ENCODE results near the gene RERE. TPM values are rescaled to one million over a fixed set of nuclear protein-coding genes. Genes with fewer than 3 reads are reported as not detected.
A peak's percentile ranks its signal among the peaks of the same experiment; 100 is the strongest.

Gene RERE
- total and polyA plus RNA-seq, 2 experiments from 2014 or later: 39.8 to 62.8 TPM

GRCh38 chr1:8384088-8384487 is 433.4 kb downstream of the RERE start:
- no peaks in the 10 kb centered on the region for H3K27me3 ChIP-seq
- H2AFZ ChIP-seq: no peak overlapping the region
- 89% methylated on average over 6 of the region's 6 CpGs for WGBS (ENCODE audit: low lambda C conversion rate, missing lambda C conversion rate)
- H3K36me3 ChIP-seq (replicated peaks; ENCODE audit: insufficient read depth, low read depth): no peaks in the 10 kb centered on the region
- H3K4me1 ChIP-seq (ENCODE audit: insufficient read depth): peaks cover 16% of the 10 kb centered on the region
- H3K9me2 ChIP-seq (replicated peaks; ENCODE audit: insufficient read depth): no peaks in the 10 kb centered on the region
- peaks cover 82% of the 10 kb centered on the region for H4K20me1 ChIP-seq (ENCODE audit: insufficient read depth, poor library complexity, severe bottlenecking)
- no peak overlapping the region for H3K4me2 ChIP-seq
- H3K9me3 ChIP-seq (ENCODE audit: low read depth): no peaks in the 10 kb centered on the region
- TF ChIP-seq EZH2 (IDR thresholded peaks at IDR 0.05; ENCODE audit: borderline replicate concordance) (no peak), CTCF (IDR thresholded peaks at IDR 0.05; ENCODE audit: poor library complexity) (no peak), EZH2phosphoT487 (IDR thresholded peaks at IDR 0.05; ENCODE audit: low read depth, severe bottlenecking, unreplicated experiment) (no peak)
- DNase-seq (ENCODE audit: low spot score): no peak
- peaks cover 95% of the 10 kb centered on the region for H3K79me2 ChIP-seq
- no peak overlapping the region for H3K4me3 ChIP-seq
- H3K27ac ChIP-seq: no peak overlapping the region

- DNase-seq (ENCODE audit: low spot score): no peak
- Histone ChIP-seq H3K9me3 (ENCODE audit: low read depth) (no peaks in the 10 kb centered on the region), H3K27me3 (no peaks in the 10 kb centered on the region), H2AFZ (no peak overlapping the region), H3K4me3 (no peak overlapping the region), H4K20me1 (ENCODE audit: insufficient read depth, poor library complexity, severe bottlenecking) (peaks cover 91% of the 10 kb centered on the region), H3K27ac (no peak overlapping the region), H3K4me2 (no peak overlapping the region), H3K9me2 (replicated peaks; ENCODE audit: insufficient read depth) (no peaks in the 10 kb centered on the region), H3K36me3 (replicated peaks; ENCODE audit: insufficient read depth, low read depth) (no peaks in the 10 kb centered on the region), H3K4me1 (ENCODE audit: insufficient read depth) (peaks cover 26% of the 10 kb centered on the region), H3K79me2 (peaks cover 96% of the 10 kb centered on the region)
- 89% methylated on average over 15 of the region's 15 CpGs for WGBS (ENCODE audit: low lambda C conversion rate, missing lambda C conversion rate)
- TF ChIP-seq EZH2phosphoT487 (IDR thresholded peaks at IDR 0.05; ENCODE audit: low read depth, severe bottlenecking, unreplicated experiment) (no peak), CTCF (IDR thresholded peaks at IDR 0.05; ENCODE audit: poor library complexity) (no peak), EZH2 (IDR thresholded peaks at IDR 0.05; ENCODE audit: borderline replicate concordance) (no peak)
These were observed 434.6 kb downstream of the RERE start for GRCh38 chr1:8382608-8383505.

- TF ChIP-seq CTCF (IDR thresholded peaks at IDR 0.05; ENCODE audit: poor library complexity): no peak
- TF ChIP-seq EZH2phosphoT487 (IDR thresholded peaks at IDR 0.05; ENCODE audit: low read depth, severe bottlenecking, unreplicated experiment): no peak
- no peak for TF ChIP-seq EZH2 (IDR thresholded peaks at IDR 0.05; ENCODE audit: borderline replicate concordance)
- H4K20me1 ChIP-seq (ENCODE audit: insufficient read depth, poor library complexity, severe bottlenecking): peaks cover 91% of the 10 kb centered on the region
- H3K4me1 ChIP-seq (ENCODE audit: insufficient read depth): peaks cover 22% of the 10 kb centered on the region
- H2AFZ ChIP-seq: no peak overlapping the region
- H3K79me2 ChIP-seq: peaks cover 96% of the 10 kb centered on the region
- 91% methylated on average over 9 of the region's 9 CpGs for WGBS (ENCODE audit: low lambda C conversion rate, missing lambda C conversion rate)
- H3K36me3 ChIP-seq (replicated peaks; ENCODE audit: insufficient read depth, low read depth): no peaks in the 10 kb centered on the region
- H3K27me3 ChIP-seq: no peaks in the 10 kb centered on the region
- peak overlapping the region; percentile 8 for H3K27ac ChIP-seq
- no peak for DNase-seq (ENCODE audit: low spot score)
- no peaks in the 10 kb centered on the region for H3K9me2 ChIP-seq (replicated peaks; ENCODE audit: insufficient read depth)
- no peak overlapping the region for H3K4me2 ChIP-seq
- no peaks in the 10 kb centered on the region for H3K9me3 ChIP-seq (ENCODE audit: low read depth)
- H3K4me3 ChIP-seq: no peak overlapping the region
These were observed 435.4 kb downstream of the RERE start for GRCh38 chr1:8382051-8382505.

Data from hepatocyte (in vitro differentiated cells).